ENCODE results near the gene SBF2. TPM values are rescaled to one million over a fixed set of nuclear protein-coding genes. Genes with fewer than 3 reads are reported as not detected.
"Not testable (repeated sequence)": the region's sequence is repeated elsewhere in the genome, so short reads cannot be mapped to it uniquely, and the experiment has no call there.

The SBF2 gene
- total RNA-seq, 1 donor from 2014 or later: 12.0 TPM

DNA sequence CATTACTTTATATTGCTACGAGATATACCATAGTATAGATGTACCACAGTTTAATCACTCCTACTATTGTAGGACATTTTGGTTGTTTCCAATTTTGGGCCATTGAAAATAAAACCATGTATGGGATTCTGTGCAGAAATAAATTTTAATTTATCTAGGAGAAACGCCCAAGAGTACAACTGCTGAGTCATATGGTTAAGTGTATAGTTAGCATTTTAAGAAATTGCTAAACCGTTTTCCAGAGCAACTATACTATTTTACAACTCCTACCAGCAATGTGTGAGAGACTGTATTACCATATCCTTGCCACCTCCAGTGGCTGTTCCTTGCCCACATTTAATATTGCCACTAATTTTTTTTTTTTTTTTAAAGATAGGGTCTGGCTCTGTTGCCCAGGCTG, 163.1 kb downstream of the SBF2 start:
- intact Hi-C loops (cut with micrococcal nuclease): no loop called here
- POLR2A ChIA-PET: no interaction called here
- H3K36me3 Mint-ChIP-seq (ENCODE audit: low read depth): peaks cover 4% of the 10 kb centered on the region
- H3K27me3 Mint-ChIP-seq: no peaks in the 10 kb centered on the region
- H3K27ac Mint-ChIP-seq: no peak overlapping the region
- ATAC-seq (ENCODE audit: low read depth) (no peak), DNase-seq (no peak)
- TF ChIP-seq, protein P1, sequence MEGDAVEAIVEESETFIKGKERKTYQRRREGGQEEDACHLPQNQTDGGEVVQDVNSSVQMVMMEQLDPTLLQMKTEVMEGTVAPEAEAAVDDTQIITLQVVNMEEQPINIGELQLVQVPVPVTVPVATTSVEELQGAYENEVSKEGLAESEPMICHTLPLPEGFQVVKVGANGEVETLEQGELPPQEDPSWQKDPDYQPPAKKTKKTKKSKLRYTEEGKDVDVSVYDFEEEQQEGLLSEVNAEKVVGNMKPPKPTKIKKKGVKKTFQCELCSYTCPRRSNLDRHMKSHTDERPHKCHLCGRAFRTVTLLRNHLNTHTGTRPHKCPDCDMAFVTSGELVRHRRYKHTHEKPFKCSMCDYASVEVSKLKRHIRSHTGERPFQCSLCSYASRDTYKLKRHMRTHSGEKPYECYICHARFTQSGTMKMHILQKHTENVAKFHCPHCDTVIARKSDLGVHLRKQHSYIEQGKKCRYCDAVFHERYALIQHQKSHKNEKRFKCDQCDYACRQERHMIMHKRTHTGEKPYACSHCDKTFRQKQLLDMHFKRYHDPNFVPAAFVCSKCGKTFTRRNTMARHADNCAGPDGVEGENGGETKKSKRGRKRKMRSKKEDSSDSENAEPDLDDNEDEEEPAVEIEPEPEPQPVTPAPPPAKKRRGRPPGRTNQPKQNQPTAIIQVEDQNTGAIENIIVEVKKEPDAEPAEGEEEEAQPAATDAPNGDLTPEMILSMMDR (IDR thresholded peaks at IDR 0.05): no peak
- H3K4me3 Mint-ChIP-seq: no peak overlapping the region
- peaks cover 7% of the 10 kb centered on the region for H3K9me3 Mint-ChIP-seq
- CTCF ChIA-PET: no interaction called here
- no peaks in the 10 kb centered on the region for H3K4me1 Mint-ChIP-seq

- ATAC-seq (ENCODE audit: low read depth); DNase-seq; H3K4me1 Mint-ChIP-seq; intact Hi-C loops (cut with micrococcal nuclease); H3K4me3 Mint-ChIP-seq; H3K9me3 Mint-ChIP-seq; CTCF ChIA-PET; H3K27ac Mint-ChIP-seq; POLR2A ChIA-PET; H3K36me3 Mint-ChIP-seq (ENCODE audit: low read depth); H3K27me3 Mint-ChIP-seq: not testable (repeated sequence)
Measured at GRCh38 chr11:10129184-10129583, 164.8 kb downstream of the SBF2 start.

- DNase-seq (no peak), ATAC-seq (ENCODE audit: low read depth) (no peak)
- ChIA-PET POLR2A (no interaction called here), CTCF (no interaction called here)
- H3K9me3 Mint-ChIP-seq: no peaks in the 10 kb centered on the region
- no peaks in the 10 kb centered on the region for H3K27me3 Mint-ChIP-seq
- TF ChIP-seq, protein P1 (IDR thresholded peaks at IDR 0.05): no peak
- intact Hi-C loops (cut with micrococcal nuclease): loop anchor here (1.0 kb wide), 1 partner anchor 15 kb away; no protein-coding TSS in a partner anchor
- H3K36me3 Mint-ChIP-seq (ENCODE audit: low read depth): no peaks in the 10 kb centered on the region
- H3K4me3 Mint-ChIP-seq: no peak overlapping the region
- H3K27ac Mint-ChIP-seq: no peak overlapping the region
- no peaks in the 10 kb centered on the region for H3K4me1 Mint-ChIP-seq
Measured at GRCh38 chr11:10125522-10126133, 168.4 kb downstream of the SBF2 start.

DNA sequence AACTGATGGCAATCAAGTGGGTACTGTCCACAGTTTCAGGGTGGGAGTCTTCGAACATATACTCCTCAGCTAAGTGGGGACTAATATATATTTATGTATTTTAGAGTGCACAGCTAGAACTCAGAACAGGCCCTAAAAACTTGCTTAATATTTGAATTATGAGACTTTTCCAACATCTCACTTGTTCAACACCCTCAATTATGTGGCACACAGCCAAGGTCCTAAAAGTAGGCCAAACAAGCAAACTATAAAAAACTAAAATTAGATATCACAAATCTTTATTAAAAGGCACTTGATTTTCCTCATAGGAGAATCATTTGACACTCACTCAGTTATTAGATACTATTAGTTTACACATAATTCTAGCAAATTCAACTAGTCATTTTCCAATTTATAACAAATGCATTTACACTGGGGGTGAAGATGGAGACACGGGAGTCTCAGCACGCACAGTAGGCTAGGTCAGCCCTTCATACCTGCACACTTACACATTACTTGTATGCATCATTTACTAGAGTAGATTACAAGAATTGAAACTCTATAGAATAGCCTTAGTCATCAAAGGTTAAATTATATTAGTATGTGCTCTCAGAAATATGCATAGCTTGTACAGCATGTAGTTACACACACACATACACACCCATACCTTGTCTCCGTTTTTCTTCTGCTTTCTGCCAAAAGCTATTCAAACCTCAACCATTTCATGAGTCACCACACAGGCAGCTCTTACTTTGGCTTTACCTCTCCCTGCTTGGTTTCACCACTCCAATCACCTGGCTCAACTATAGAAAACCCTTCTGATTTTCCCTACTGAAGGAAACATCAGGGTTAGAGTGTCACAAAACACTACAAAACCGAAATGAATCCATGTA, 171.5 kb downstream of the SBF2 start:
- no peaks in the 10 kb centered on the region for H3K9me3 Mint-ChIP-seq
- ATAC-seq (ENCODE audit: low read depth): no peak
- POLR2A ChIA-PET: no interaction called here
- H3K4me1 Mint-ChIP-seq: no peaks in the 10 kb centered on the region
- H3K4me3 Mint-ChIP-seq: no peak overlapping the region
- no peaks in the 10 kb centered on the region for H3K27me3 Mint-ChIP-seq
- TF ChIP-seq, protein P1 (IDR thresholded peaks at IDR 0.05): no peak
- DNase-seq: no peak
- H3K27ac Mint-ChIP-seq: no peak overlapping the region
- H3K36me3 Mint-ChIP-seq (ENCODE audit: low read depth): no peaks in the 10 kb centered on the region
- CTCF ChIA-PET: no interaction called here
- intact Hi-C loops (cut with micrococcal nuclease): no loop called here

GRCh38 chr11:10118865-10119264, 175.2 kb downstream of the SBF2 start:
- ChIA-PET POLR2A (no interaction called here), CTCF (no interaction called here)
- intact Hi-C loops (cut with micrococcal nuclease): no loop called here
- H3K27ac Mint-ChIP-seq: no peak overlapping the region
- no peaks in the 10 kb centered on the region for H3K4me1 Mint-ChIP-seq
- no peaks in the 10 kb centered on the region for H3K36me3 Mint-ChIP-seq (ENCODE audit: low read depth)
- H3K27me3 Mint-ChIP-seq: no peaks in the 10 kb centered on the region
- no peak for ATAC-seq (ENCODE audit: low read depth)
- TF ChIP-seq, protein P1 (IDR thresholded peaks at IDR 0.05): no peak
- no peak overlapping the region for H3K4me3 Mint-ChIP-seq
- H3K9me3 Mint-ChIP-seq: no peaks in the 10 kb centered on the region
- no peak for DNase-seq
